ENCODE data around the gene MACROD2. TPM values are rescaled to one million over a fixed set of nuclear protein-coding genes. Genes with fewer than 3 reads are reported as not detected.

Gene MACROD2
- total RNA-seq, 2 donors from 2014 or later, result 8.0 to 19.4 TPM

GRCh38 chr20:14828459-14828858 lies 833.1 kb downstream of the MACROD2 start:
- DNase-seq (ENCODE audit: low spot score), result no peak
- intact Hi-C loops (cut with DNase I), result no loop called here
- no peak overlapping the region for H3K4me3 ChIP-seq
- no peak overlapping the region for H3K27ac ChIP-seq
- no peaks in the 10 kb centered on the region for H3K27me3 ChIP-seq (replicated peaks; ENCODE audit: insufficient read depth)
- no peaks in the 10 kb centered on the region for H3K36me3 ChIP-seq
- TF ChIP-seq CTCF (IDR thresholded peaks at IDR 0.05) (no peak), POLR2AphosphoS5 (IDR thresholded peaks at IDR 0.05) (no peak), POLR2A (IDR thresholded peaks at IDR 0.05) (no peak)
- 95% methylated on average over 1 of the region's 1 CpG for WGBS
- H3K4me1 ChIP-seq (replicated peaks), result no peaks in the 10 kb centered on the region
- no peaks in the 10 kb centered on the region for H3K9me3 ChIP-seq

DNA sequence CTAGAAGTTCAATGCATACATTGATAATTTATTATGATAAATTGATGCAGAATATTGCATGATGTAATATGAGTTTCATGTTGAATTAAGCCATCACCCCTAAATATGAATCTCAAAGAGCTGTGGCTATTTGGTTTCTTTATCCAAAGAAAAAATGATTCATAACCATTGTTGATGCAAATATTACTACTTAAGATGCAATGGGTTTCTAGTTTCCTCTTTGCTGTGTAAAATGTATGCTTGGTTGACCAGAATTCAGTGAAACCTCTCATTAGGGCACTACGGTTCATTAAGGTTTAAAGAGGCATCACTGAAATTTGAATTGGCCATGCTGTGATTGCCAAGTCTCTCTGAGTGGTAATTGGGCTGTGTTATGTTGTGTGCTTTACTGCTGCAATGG lies 834.6 kb downstream of the MACROD2 start:
- Histone ChIP-seq H3K4me1 (replicated peaks) (no peaks in the 10 kb centered on the region), H3K27ac (no peak overlapping the region), H3K9me3 (no peaks in the 10 kb centered on the region), H3K36me3 (no peaks in the 10 kb centered on the region), H3K27me3 (replicated peaks; ENCODE audit: insufficient read depth) (no peaks in the 10 kb centered on the region), H3K4me3 (no peak overlapping the region)
- 87% methylated on average over 1 of the region's 1 CpG for WGBS
- TF ChIP-seq POLR2A (IDR thresholded peaks at IDR 0.05), result no peak
- no peak for TF ChIP-seq POLR2AphosphoS5 (IDR thresholded peaks at IDR 0.05)
- no peak for TF ChIP-seq CTCF (IDR thresholded peaks at IDR 0.05)
- DNase-seq (ENCODE audit: low spot score), result no peak
- intact Hi-C loops (cut with DNase I), result no loop called here

GRCh38 chr20:14830466-14830865 lies 835.1 kb downstream of the MACROD2 start:
- no peak for TF ChIP-seq CTCF (IDR thresholded peaks at IDR 0.05)
- no peaks in the 10 kb centered on the region for H3K4me1 ChIP-seq (replicated peaks)
- no peaks in the 10 kb centered on the region for H3K36me3 ChIP-seq
- WGBS, result 85% methylated on average over 2 of the region's 2 CpGs
- no peaks in the 10 kb centered on the region for H3K9me3 ChIP-seq
- H3K27ac ChIP-seq, result no peak overlapping the region
- intact Hi-C loops (cut with DNase I), result no loop called here
- no peak for DNase-seq (ENCODE audit: low spot score)
- H3K27me3 ChIP-seq (replicated peaks; ENCODE audit: insufficient read depth), result no peaks in the 10 kb centered on the region
- no peak overlapping the region for H3K4me3 ChIP-seq

GRCh38 chr20:14830899-14831298 lies 835.6 kb downstream of the MACROD2 start:
- H3K4me3 ChIP-seq, result no peak overlapping the region
- no peak for DNase-seq (ENCODE audit: low spot score)
- H3K27ac ChIP-seq, result no peak overlapping the region
- TF ChIP-seq CTCF (IDR thresholded peaks at IDR 0.05) (no peak), POLR2A (IDR thresholded peaks at IDR 0.05) (no peak)
- no peaks in the 10 kb centered on the region for H3K9me3 ChIP-seq
- WGBS, result 90% methylated on average over 6 of the region's 6 CpGs
- H3K4me1 ChIP-seq (replicated peaks), result no peaks in the 10 kb centered on the region
- no peaks in the 10 kb centered on the region for H3K36me3 ChIP-seq
- no peaks in the 10 kb centered on the region for H3K27me3 ChIP-seq (replicated peaks; ENCODE audit: insufficient read depth)
- intact Hi-C loops (cut with DNase I), result no loop called here

DNA sequence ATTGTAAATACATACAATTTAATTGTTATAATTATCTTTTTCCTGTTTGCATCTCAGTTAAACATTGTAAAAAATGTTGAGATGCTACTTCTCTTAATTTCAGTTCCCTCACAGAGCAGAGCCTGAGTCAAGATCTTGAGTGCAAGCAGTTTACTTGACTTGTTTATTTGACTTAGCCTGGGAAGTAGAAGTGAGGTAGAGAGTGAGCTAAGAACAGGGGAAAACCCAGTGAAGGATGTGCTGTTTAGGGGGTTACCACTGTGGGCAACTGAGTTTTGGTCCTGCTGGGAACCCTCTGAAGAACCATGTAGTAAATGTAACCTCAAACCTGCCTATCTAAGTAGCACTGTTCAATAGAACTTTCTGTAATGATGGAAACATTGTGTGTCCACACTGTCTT lies 837.3 kb downstream of the MACROD2 start:
- H3K4me3 ChIP-seq, result no peak overlapping the region
- intact Hi-C loops (cut with DNase I), result no loop called here
- no peak for DNase-seq (ENCODE audit: low spot score)
- no peaks in the 10 kb centered on the region for H3K9me3 ChIP-seq
- no peaks in the 10 kb centered on the region for H3K36me3 ChIP-seq
- H3K27ac ChIP-seq, result no peak overlapping the region
- no peaks in the 10 kb centered on the region for H3K27me3 ChIP-seq (replicated peaks; ENCODE audit: insufficient read depth)
- TF ChIP-seq POLR2AphosphoS5 (IDR thresholded peaks at IDR 0.05) (no peak), CTCF (IDR thresholded peaks at IDR 0.05) (no peak), POLR2A (IDR thresholded peaks at IDR 0.05) (no peak)
- no peaks in the 10 kb centered on the region for H3K4me1 ChIP-seq (replicated peaks)
